Mononuclear cell (primary cell): ENCODE results near the gene DICER1. TPM values are rescaled to one million over a fixed set of nuclear protein-coding genes. Genes with fewer than 3 reads are reported as not detected.

Source experiments
- total RNA-seq: library from RNA; depleted of rRNA; stranded (reverse); fragments of >200 nt; gene quantifications from one replicate; pipeline ENCODE4 v1.2.3, GENCODE V29; 2012

The DICER1 gene
- total RNA-seq, 1 donor: 99.5 TPM

Other genes starting within 250 kb of the DICER1 start
- 9.0 TPM for gene CLMN, start 162.4 kb upstream of the DICER1 start, total RNA-seq